Right ventricle myocardium inferior (tissue), 1 donor: ENCODE results near the gene TAAR2. TPM values are rescaled to one million over a fixed set of nuclear protein-coding genes. Genes with fewer than 3 reads are reported as not detected.
"Not testable (repeated sequence)": the region's sequence is repeated elsewhere in the genome, so short reads cannot be mapped to it uniquely, and the experiment has no call there.

Source experiments
- ATAC-seq: fragments of 200-7000 bp; cut with Tn5 transposase; one replicate; pipeline ENCODE4 v1.9.1; 2020; ENCODE audit warnings: mild to moderate bottlenecking, moderate library complexity
- DNase-seq: peaks from one replicate; pipeline ENCODE4 v3.0.0; 2021; ENCODE audit errors: missing footprints
- intact Hi-C: fragments of 100-400 bp; cut with DNase I; formaldehyde crosslinking; loops from one replicate; pipeline ENCODE4 v1.11.0; 2022
- total RNA-seq: library from RNA; stranded (reverse); fragmentation: NEBNext Ultra II Directional; extraction: Animal tissue kit (Norgen Biotek cat#: 25700); gene quantifications from one replicate; pipeline ENCODE4 v1.2.1, GENCODE V29; 2021
- donor health status: DM: no; HTN: yes; CAD: no; lungs with severe emphysema.

The TAAR2 gene
- total RNA-seq, 1 donor from 2014 or later, result not detected

GRCh38 chr6:132623106-132623845 is 799 bp downstream of the TAAR2 start:
- DNase-seq (no peak), ATAC-seq (no peak)
- intact Hi-C loops, result no loop called here

- intact Hi-C loops, result no loop called here
- DNase-seq (no peak), ATAC-seq (no peak)
These were observed 7.4 kb downstream of the TAAR2 start for GRCh38 chr6:132616677-132617076.

- intact Hi-C loops, result no loop called here
- DNase-seq (no peak), ATAC-seq (no peak)
These were observed 9.5 kb downstream of the TAAR2 start for GRCh38 chr6:132614554-132614953.

GRCh38 chr6:132612449-132613108 is 11.5 kb downstream of the TAAR2 start:
- ATAC-seq, result no peak
- intact Hi-C loops, result no loop called here
- no peak for DNase-seq

- intact Hi-C loops, result no loop called here
- DNase-seq, result no peak
- ATAC-seq, result no peak
These were observed 12.5 kb downstream of the TAAR2 start for GRCh38 chr6:132611616-132612015.

DNA sequence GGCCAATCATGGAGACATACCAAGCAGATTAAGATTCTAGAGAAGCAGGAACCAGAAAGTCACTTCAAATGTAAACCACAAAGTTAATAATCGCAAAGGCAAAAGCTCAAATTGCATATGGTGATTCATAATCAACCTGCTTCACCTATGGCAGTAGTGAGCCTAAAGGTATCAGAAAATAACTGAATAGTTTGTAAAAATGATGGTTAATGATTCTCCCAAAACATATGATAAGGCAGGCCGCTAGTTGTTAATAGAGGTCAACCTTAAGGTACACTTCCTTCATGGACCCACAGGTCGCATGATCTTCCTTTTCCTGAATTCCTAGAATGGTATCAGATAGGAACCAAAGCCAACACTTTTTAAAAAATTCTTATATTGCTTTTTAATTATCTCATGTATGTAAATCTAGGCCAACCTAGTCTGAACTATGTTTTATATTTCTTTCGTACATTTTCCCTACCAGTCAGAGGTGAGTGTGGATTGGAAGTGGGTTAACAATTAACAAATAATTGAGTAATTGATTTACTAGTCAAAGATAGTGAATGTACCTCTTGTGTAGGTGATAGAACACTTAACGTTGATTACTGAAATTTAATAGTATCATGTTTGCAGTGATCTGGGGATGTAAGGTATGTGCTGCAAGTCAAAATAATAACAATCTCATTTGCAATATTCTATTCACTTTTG is 16.4 kb downstream of the TAAR2 start:
- ATAC-seq (no peak), DNase-seq (no peak)
- intact Hi-C loops, result no loop called here

- DNase-seq, result no peak
- no peak for ATAC-seq
- intact Hi-C loops, result no loop called here
These were observed 19.4 kb downstream of the TAAR2 start for GRCh38 chr6:132604635-132605152.

GRCh38 chr6:132600900-132601299 is 23.2 kb downstream of the TAAR2 start:
- ATAC-seq, DNase-seq, intact Hi-C loops: not testable (repeated sequence)

DNA sequence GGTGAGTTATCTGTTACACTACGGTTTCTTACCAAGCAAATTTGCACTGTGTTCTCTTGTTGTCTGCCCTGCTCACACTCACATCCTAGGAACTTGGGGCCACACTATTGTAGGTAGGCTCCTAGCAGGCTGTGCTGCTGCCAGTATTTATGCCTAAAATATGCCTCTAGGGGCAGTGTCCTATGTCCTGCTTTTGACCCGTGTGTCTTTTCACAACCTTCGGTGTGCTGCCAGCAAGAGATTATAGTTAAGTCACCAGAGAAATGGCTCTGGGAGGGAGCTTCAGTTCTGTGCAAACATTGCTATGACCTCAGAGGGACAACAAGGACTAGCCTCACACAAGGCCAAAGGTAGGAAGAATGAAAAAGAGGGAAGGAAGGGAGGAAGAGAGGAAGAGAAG is 25.6 kb downstream of the TAAR2 start:
- intact Hi-C loops, result no loop called here
- DNase-seq, result no peak
- no peak for ATAC-seq

DNA sequence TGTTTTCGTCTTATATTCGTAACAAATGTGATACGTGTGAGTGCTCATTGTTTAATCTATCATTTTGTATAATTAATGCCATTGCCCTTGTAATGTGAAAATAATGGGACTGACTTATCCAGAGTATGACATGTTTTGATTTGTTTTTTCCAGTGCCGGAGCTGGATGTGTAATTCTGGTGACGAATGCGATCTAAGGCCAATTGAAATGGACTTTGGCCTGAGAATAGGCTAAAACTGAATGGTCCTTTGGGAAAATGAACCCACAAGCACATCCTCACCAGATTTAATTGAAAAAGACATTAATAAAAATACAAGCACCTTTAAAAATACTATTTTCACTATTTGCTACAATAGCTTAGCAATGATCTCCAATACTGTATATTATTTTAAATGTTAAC is 27.9 kb downstream of the TAAR2 start:
- intact Hi-C loops, result no loop called here
- DNase-seq, result no peak
- no peak for ATAC-seq

DNA sequence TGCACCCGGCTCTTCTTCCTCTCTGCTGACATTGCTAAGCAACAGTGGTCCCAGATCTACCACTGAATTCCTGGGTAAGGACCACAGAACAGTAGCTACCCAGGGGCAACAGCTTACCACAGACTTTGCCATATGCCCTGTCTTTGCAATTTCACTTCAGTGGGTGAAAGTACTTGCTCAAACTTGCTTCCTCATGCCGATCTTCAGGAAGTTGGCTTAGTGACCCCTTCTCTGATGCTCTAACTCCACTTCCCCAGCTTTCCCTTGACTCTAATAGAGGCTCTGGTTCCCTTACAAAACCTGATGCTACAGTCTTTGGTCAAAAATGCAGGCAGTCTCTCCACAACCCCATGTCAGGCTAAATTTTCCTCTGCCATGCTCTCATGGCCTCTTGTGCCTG is 31.2 kb downstream of the TAAR2 start:
- intact Hi-C loops, result no loop called here
- DNase-seq, result no peak
- no peak for ATAC-seq

- ATAC-seq (no peak), DNase-seq (no peak)
- intact Hi-C loops, result no loop called here
These were observed 33.7 kb downstream of the TAAR2 start for GRCh38 chr6:132590362-132590761.

- ATAC-seq (no peak), DNase-seq (no peak)
- intact Hi-C loops, result no loop called here
These were observed 34.6 kb downstream of the TAAR2 start, which contains the start of gene TAAR5 for GRCh38 chr6:132589454-132589853. Gene TAAR5 (minus strand): TSS chr6:132589741. CDS start chr6:132589686, 55 bp downstream.

DNA sequence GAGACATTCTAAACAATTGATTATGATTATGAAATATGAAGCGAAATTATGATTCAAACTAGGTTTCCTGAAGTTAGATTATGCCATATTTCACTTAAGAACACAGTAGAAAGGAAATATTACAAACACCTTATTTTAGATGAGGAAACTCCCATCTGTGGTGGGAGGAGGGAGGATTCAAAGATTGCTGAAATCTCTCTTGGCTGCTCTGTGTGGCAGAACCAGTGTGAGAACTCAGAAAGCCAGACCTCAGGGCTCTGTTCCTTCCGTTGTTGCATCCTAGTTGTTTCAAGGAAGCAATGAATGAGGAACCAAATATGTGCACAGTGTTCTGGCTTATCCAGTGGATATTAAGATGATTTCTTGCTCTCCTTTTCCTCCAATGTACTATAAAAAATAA is 36.7 kb downstream of the TAAR2 start:
- ATAC-seq (no peak), DNase-seq (no peak)
- intact Hi-C loops, result no loop called here

DNA sequence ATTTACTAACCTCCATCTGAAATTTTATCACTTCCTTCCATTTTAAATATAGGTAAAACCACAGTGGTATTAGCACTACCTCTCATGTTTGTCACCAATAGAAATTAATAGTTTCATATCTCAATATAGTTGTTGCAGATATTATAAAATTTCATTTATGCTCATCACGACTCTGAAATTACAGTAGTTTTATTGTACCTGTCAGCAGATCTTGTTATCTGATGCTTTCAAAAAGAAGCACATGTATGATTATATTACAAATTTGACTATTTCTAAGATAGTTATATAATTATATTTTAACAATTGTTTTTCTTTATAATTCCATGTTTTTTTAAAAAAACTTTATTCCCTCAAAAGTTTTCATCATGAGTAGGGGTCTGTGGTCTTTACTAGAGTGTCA is 39.4 kb downstream of the TAAR2 start:
- intact Hi-C loops, result no loop called here
- ATAC-seq (no peak), DNase-seq (no peak)

DNA sequence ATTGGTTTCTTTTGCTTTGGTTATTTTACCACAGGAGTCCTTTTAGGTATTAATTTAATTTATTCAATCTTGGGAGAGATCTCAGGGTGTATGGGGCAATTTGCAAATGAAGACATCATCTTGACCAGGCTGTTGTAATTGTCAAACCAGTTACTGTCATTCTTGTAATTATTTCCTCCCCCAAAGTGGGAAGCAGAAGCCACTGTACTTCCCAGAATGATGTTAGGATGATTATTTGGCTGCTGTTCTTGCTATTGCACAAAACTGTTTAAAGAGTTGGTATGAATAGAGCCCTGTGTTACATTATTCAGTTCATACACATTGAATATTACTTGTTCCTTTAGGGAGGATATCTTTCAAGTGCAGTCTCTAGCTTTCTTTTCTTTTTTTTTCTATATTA is 52.3 kb downstream of the TAAR2 start:
- ATAC-seq (no peak), DNase-seq (no peak)
- intact Hi-C loops, result no loop called here

GRCh38 chr6:132570221-132570777 is 53.8 kb downstream of the TAAR2 start, which contains the start of gene TAAR6:
Gene TAAR6 (plus strand): TSS chr6:132570322. CDS start chr6:132570322, 0 bp downstream.
- intact Hi-C loops, result no loop called here
- no peak for ATAC-seq
- DNase-seq, result no peak

DNA sequence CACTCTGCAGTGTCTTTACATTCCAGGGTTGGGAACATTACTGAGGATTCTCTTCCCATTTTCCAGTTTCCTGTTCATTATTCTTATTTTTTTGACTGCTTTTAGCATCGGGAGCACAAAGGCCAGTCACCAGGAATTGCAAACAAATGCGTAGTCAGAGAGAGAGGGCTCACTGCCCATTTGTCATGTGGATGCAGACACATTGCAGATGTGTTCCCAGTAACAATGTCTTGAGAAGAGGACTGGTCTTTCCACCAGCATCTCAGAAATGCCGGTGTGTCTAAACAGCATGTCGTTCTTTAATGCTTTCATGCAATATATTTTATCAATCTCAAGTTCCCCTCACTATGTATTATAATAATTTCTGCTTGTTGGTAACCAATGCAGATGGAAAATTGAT is 54.9 kb downstream of the TAAR2 start:
- intact Hi-C loops, result no loop called here
- ATAC-seq (no peak), DNase-seq (no peak)

GRCh38 chr6:132568611-132569010 is 55.5 kb downstream of the TAAR2 start:
- intact Hi-C loops, result no loop called here
- DNase-seq (no peak), ATAC-seq (no peak)
